Activated CD8-positive, alpha-beta memory T cell treated with anti-CD3 and anti-CD28 coated beads, Interleukin-2, amount 50 U/mL, for 4 hours (primary cell): ENCODE results near the gene CYS1.
"Not testable (repeated sequence)": the region's sequence is repeated elsewhere in the genome, so short reads cannot be mapped to it uniquely, and the experiment has no call there.

Experiments used
- DNase-seq: peaks from one replicate; pipeline ENCODE4 v3.0.0-alpha.2; 2020

Gene CYS1

GRCh38 chr2:10079870-10080535 lies at the start of gene CYS1:
CYS1 (minus strand) TSS chr2:10080411; CDS start chr2:10080223, 188 bp downstream.
- no peak for DNase-seq

GRCh38 chr2:10129490-10129889 lies 49.3 kb upstream of the CYS1 start:
- DNase-seq, result no peak

- no peak for DNase-seq
Observed at GRCh38 chr2:10128420-10128819, 48.2 kb upstream of the CYS1 start.

- no peak for DNase-seq
Observed at GRCh38 chr2:10126632-10127026, 46.4 kb upstream of the CYS1 start.

GRCh38 chr2:10125842-10126631 lies 45.8 kb upstream of the CYS1 start:
- DNase-seq, result no peak

GRCh38 chr2:10124538-10125045 lies 44.4 kb upstream of the CYS1 start:
- no peak for DNase-seq

- peak; percentile 21 for DNase-seq
Observed at GRCh38 chr2:10123281-10123680, 43.1 kb upstream of the CYS1 start.

- DNase-seq, result peak; percentile 83
Observed at GRCh38 chr2:10122500-10123280, 42.5 kb upstream of the CYS1 start, which contains the start of gene RRM2. RRM2 (plus strand) TSS chr2:10122739; CDS start chr2:10122799, 60 bp downstream.

- no peak for DNase-seq
Observed at GRCh38 chr2:10120877-10121574, 40.8 kb upstream of the CYS1 start.

GRCh38 chr2:10120158-10120876 lies 40.1 kb upstream of the CYS1 start:
- DNase-seq, result peak; percentile 92

GRCh38 chr2:10119601-10120157 lies 39.5 kb upstream of the CYS1 start:
- no peak for DNase-seq

- DNase-seq, result no peak
Observed at GRCh38 chr2:10119027-10119325, 38.8 kb upstream of the CYS1 start.

GRCh38 chr2:10109311-10109710 lies 29.1 kb upstream of the CYS1 start:
- DNase-seq, result no peak

GRCh38 chr2:10104906-10105305 lies 24.7 kb upstream of the CYS1 start:
- DNase-seq, result not testable (repeated sequence)

- no peak for DNase-seq
Observed at GRCh38 chr2:10103179-10103578, 23.0 kb upstream of the CYS1 start.

GRCh38 chr2:10101491-10101890 lies 21.3 kb upstream of the CYS1 start:
- DNase-seq, result no peak

GRCh38 chr2:10097352-10098148 lies 17.3 kb upstream of the CYS1 start:
- DNase-seq, result peak; percentile 36

GRCh38 chr2:10096641-10097040 lies 16.4 kb upstream of the CYS1 start:
- DNase-seq, result no peak

GRCh38 chr2:10095175-10095574 lies 15.0 kb upstream of the CYS1 start:
- no peak for DNase-seq

GRCh38 chr2:10094271-10094814 lies 14.1 kb upstream of the CYS1 start:
- DNase-seq, result no peak

GRCh38 chr2:10091889-10092244 lies 11.7 kb upstream of the CYS1 start:
- not testable (repeated sequence) for DNase-seq
